Fibroblast of pulmonary artery (primary cell): ENCODE measurements around the gene ACTBL2.
A peak's percentile ranks its signal among the peaks of the same experiment; 100 is the strongest.
"Not testable (repeated sequence)": the region's sequence is repeated elsewhere in the genome, so short reads cannot be mapped to it uniquely, and the experiment has no call there.

Source experiments
- DNase-seq: peaks from one replicate; pipeline ENCODE4 v3.0.0-alpha.2; 2010; ENCODE audit warnings: low read depth
- H3K4me3 ChIP-seq: replicated peaks from 2 replicates; pipeline ENCODE4 v1.5.1; 2011; ENCODE audit warnings: low read depth, mild to moderate bottlenecking, control low read depth, low read length, moderate library complexity
- CTCF ChIP-seq: IDR thresholded peaks from 2 replicates; pipeline ENCODE4 v1.5.1; 2011; ENCODE audit warnings: mild to moderate bottlenecking, control low read depth, low read length, inconsistent platforms; ENCODE audit errors: missing control alignments

ACTBL2 gene

GRCh38 chr5:57482671-57483106 lies at the start of gene ACTBL2:
Gene ACTBL2, minus strand, starts transcription at chr5:57482811. Its CDS starts 104 bp downstream, at chr5:57482707.
- DNase-seq = peak; percentile 76
- H3K4me3 ChIP-seq = no peak within 1 kb of the TSS
- TF ChIP-seq CTCF = no peak

- no peak for DNase-seq
- no peak for TF ChIP-seq CTCF
- no peak overlapping the region for H3K4me3 ChIP-seq
Measured at GRCh38 chr5:57531333-57531732, 48.7 kb upstream of the ACTBL2 start.

GRCh38 chr5:57529864-57530263 lies 47.3 kb upstream of the ACTBL2 start:
- DNase-seq = no peak
- TF ChIP-seq CTCF = no peak
- no peak overlapping the region for H3K4me3 ChIP-seq

- DNase-seq = no peak
- TF ChIP-seq CTCF = no peak
- H3K4me3 ChIP-seq = no peak overlapping the region
Measured at GRCh38 chr5:57527870-57528269, 45.3 kb upstream of the ACTBL2 start.

GRCh38 chr5:57524348-57525060 lies 41.9 kb upstream of the ACTBL2 start:
- no peak overlapping the region for H3K4me3 ChIP-seq
- TF ChIP-seq CTCF = no peak
- DNase-seq = no peak

- not testable (repeated sequence) for DNase-seq, H3K4me3 ChIP-seq
Measured at GRCh38 chr5:57522477-57522876, 39.9 kb upstream of the ACTBL2 start.

- H3K4me3 ChIP-seq, DNase-seq: not testable (repeated sequence)
Measured at GRCh38 chr5:57518415-57518814, 35.8 kb upstream of the ACTBL2 start.

- no peak for DNase-seq
- no peak for TF ChIP-seq CTCF
- H3K4me3 ChIP-seq = no peak overlapping the region
Measured at GRCh38 chr5:57517250-57517649, 34.6 kb upstream of the ACTBL2 start.
